HAP-1 (cell line): ENCODE results near the gene NTN4.
A peak's percentile ranks its signal among the peaks of the same experiment; 100 is the strongest.
"Not testable (repeated sequence)": the region's sequence is repeated elsewhere in the genome, so short reads cannot be mapped to it uniquely, and the experiment has no call there.

ENCODE experiments used
- DNase-seq, 2 experiments: peaks; one replicate each; pipeline ENCODE4 v3.0.0-alpha.2; 2016 to 2020; ENCODE audit warnings: low spot score in 2 of 2
- H3K27me3 ChIP-seq: fragments of 250-450 bp; sonication (Bioruptor Pico); 2 replicates; pipeline ENCODE4 v1.5.1; 2020; ENCODE audit warnings: low read depth, mild to moderate bottlenecking, moderate library complexity
- H3K36me3 ChIP-seq: fragments of 250-450 bp; sonication (Bioruptor Pico); replicated peaks from 2 replicates; pipeline ENCODE4 v1.5.1; 2020; ENCODE audit warnings: mild to moderate bottlenecking
- H3K4me1 ChIP-seq: fragments of 250-450 bp; sonication (Bioruptor Pico); 2 replicates; pipeline ENCODE4 v1.5.1; 2020; ENCODE audit warnings: mild to moderate bottlenecking
- H3K4me3 ChIP-seq: fragments of 250-450 bp; sonication (Bioruptor Pico); 2 replicates; pipeline ENCODE4 v1.5.1; 2020; ENCODE audit warnings: mild to moderate bottlenecking, moderate library complexity
- H3K9me3 ChIP-seq: fragments of 250-450 bp; sonication (Bioruptor Pico); 2 replicates; pipeline ENCODE4 v1.5.1; 2020; ENCODE audit warnings: mild to moderate bottlenecking, moderate library complexity
- in situ Hi-C: fragments of 300-500 bp; cut with MboI; formaldehyde crosslinking; loops from 3 replicates; pipeline ENCODE4 v1.14.3; 2020; ENCODE audit warnings: low sequenced_read_pairs, inconsistent platforms, mixed read lengths

NTN4 gene

DNA sequence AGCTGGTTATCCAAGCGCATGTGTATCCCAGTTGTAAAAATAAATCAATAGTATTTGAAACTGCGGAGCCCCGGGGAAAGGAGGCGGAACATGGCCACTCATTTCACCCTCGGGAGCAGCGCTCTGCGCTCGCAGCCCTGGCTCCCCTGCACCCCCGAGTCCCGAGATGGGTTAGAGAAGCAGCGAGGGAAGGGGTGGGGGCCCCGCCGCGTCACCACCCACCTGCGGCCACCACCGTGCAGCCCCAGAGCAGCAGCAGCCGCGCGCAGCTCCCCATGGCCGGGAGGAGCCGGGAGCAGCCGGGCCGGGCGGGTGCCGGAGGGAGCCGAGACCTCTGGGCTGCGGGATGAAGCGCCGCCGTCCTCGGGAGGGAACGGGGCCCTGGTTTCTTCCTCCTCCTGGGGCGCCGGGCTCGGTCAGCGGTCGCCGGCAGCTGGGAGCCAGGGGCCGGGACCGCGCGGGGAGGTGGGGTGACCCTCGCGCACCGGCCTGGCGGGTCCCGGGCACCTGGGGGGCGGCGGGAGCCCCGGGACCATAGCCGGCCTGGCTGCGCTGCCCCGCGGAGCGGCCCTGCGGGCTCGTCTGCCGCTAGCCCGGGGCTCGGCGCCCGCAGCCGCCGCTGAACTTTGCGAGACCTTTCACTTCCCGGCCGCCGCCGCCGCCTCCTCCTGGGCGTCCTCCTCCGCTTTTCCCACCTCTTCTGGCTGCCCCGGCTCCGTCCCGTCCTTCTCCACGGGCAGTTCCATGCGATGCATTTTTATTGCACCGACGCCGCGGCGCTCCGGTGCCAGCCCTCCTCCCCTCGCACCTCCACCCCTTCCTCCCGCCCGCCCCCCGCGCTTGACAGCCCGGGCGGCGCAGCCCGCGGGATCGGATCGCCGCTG lies at the start of gene NTN4:
NTN4 (minus strand) TSS at position 732 of the 884 bp plus-strand sequence; CDS start at position 277, 455 bp downstream.
- H3K9me3 ChIP-seq: no peaks in the 10 kb centered on the region
- peak in 1 of 2 experiments; percentile 58 for DNase-seq
- in situ Hi-C loops: no loop called here
- no peaks in the 10 kb centered on the region; the same call in 1 of the 2 replicates for H3K27me3 ChIP-seq
- H3K4me1 ChIP-seq: peaks cover 27% of the 10 kb centered on the region
- H3K4me3 ChIP-seq: peak within 1 kb of the TSS; percentile 38
- no peaks in the 10 kb centered on the region for H3K36me3 ChIP-seq

- Histone ChIP-seq H3K36me3 (no peaks in the 10 kb centered on the region), H3K9me3 (no peaks in the 10 kb centered on the region), H3K4me1 (no peaks in the 10 kb centered on the region; the same call in 1 of the 2 replicates), H3K27me3 (peaks cover 47% of the 10 kb centered on the region), H3K4me3 (no peak overlapping the region)
- DNase-seq: no peak
- in situ Hi-C loops: no loop called here
Observed at GRCh38 chr12:95838125-95838524, 47.6 kb upstream of the NTN4 start.

- H3K4me1 ChIP-seq: no peaks in the 10 kb centered on the region; the same call in 1 of the 2 replicates
- peaks cover 53% of the 10 kb centered on the region for H3K27me3 ChIP-seq
- H3K36me3 ChIP-seq: no peaks in the 10 kb centered on the region
- DNase-seq: no peak
- in situ Hi-C loops: no loop called here
- no peak overlapping the region for H3K4me3 ChIP-seq
- no peaks in the 10 kb centered on the region for H3K9me3 ChIP-seq
Observed at GRCh38 chr12:95837240-95838038, 46.9 kb upstream of the NTN4 start.

- Histone ChIP-seq H3K9me3 (no peaks in the 10 kb centered on the region), H3K36me3 (no peaks in the 10 kb centered on the region), H3K27me3 (peaks cover 55% of the 10 kb centered on the region), H3K4me1 (no peaks in the 10 kb centered on the region; the same call in 1 of the 2 replicates), H3K4me3 (no peak overlapping the region)
- in situ Hi-C loops: no loop called here
- DNase-seq: no peak
Observed at GRCh38 chr12:95836630-95837239, 46.2 kb upstream of the NTN4 start.

DNA sequence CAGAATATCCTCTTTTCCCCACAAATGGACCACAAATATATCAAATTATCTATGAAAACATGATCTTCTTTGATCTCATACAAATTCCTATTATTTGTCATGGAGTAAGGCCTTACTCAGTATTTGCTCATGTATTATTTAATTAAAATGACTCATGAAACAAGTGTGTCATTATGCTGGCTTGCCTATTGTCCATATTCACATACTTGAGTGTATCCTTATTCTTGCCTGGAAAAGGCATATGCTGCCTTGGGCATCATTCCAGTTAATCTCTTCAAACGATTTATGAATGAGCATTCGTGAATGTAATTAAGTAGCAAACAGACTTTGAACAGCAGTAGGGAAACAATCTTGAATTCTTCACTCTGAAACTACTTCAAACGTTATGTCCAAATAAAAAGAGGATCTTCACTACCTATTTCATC lies 45.6 kb upstream of the NTN4 start:
- no peak overlapping the region for H3K4me3 ChIP-seq
- H3K27me3 ChIP-seq: peaks cover 60% of the 10 kb centered on the region
- in situ Hi-C loops: no loop called here
- H3K4me1 ChIP-seq: no peaks in the 10 kb centered on the region; the same call in 1 of the 2 replicates
- no peaks in the 10 kb centered on the region for H3K9me3 ChIP-seq
- H3K36me3 ChIP-seq: no peaks in the 10 kb centered on the region
- peak in 1 of 2 experiments; percentile 19 for DNase-seq

DNA sequence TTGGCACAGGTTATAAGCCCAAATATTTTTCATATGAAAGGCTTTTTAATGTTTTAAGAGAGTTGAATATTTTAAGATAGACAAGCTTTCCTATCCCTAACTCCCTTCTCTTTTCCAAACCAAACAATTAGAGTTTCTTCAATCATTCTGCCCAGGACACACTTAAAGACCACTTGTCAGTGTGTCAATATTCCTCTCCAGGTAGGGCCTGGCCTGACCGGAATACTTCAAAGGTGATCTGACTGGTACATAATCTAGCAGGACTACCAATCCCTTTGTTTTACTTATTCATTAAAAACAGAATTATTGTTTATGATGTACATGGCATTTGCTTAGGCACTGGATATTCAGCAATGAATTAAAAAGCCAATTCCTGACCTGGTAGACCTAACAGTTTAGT lies 44.0 kb upstream of the NTN4 start:
- no peaks in the 10 kb centered on the region for H3K9me3 ChIP-seq
- in situ Hi-C loops: no loop called here
- peaks cover 63% of the 10 kb centered on the region for H3K27me3 ChIP-seq
- DNase-seq: no peak
- no peaks in the 10 kb centered on the region for H3K36me3 ChIP-seq
- no peak overlapping the region for H3K4me3 ChIP-seq
- peaks cover 3% of the 10 kb centered on the region for H3K4me1 ChIP-seq

DNA sequence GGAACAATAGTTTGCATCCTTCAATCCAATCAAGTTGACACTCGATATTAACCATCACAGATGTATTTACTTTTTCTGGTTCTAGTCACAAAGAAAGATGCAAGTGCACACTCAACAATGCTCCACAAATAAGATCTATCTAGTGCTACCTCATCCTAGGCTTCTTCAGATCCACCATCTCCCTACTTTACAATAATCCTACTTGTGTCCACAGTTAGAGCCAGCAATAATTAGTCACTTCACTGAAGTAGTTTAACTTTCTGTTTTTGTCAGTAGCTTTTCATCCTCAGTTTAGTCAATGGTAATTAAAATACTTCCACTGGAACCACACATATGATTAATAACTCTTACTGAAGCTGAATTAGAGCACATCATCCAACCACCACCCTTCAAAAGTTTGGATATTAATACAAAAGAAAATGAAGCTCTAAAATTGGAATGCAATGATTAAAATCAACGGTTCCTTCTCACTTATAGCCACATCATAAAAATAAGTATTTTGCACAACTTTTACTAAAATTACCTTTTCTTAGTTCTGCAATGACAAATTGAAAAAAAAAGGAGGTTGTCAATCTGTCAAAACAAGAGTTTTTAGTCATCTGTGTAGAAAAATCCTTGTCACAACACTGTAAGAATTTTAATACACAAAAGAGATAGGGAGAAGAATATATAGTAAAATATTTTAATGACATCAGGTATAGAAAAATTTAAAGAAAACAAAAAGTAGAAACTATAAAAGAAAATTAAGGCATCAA lies 39.9 kb upstream of the NTN4 start:
- in situ Hi-C loops: no loop called here
- Histone ChIP-seq H3K36me3 (no peaks in the 10 kb centered on the region), H3K4me3 (no peak overlapping the region), H3K4me1 (peaks cover 15% of the 10 kb centered on the region), H3K9me3 (no peaks in the 10 kb centered on the region), H3K27me3 (peaks cover 33% of the 10 kb centered on the region)
- DNase-seq: no peak

GRCh38 chr12:95829395-95829794 lies 38.8 kb upstream of the NTN4 start:
- in situ Hi-C loops: no loop called here
- no peak overlapping the region for H3K4me3 ChIP-seq
- no peaks in the 10 kb centered on the region for H3K9me3 ChIP-seq
- DNase-seq: peak in 1 of 2 experiments; percentile 60
- H3K4me1 ChIP-seq: peaks cover 15% of the 10 kb centered on the region
- H3K27me3 ChIP-seq: peaks cover 25% of the 10 kb centered on the region
- no peaks in the 10 kb centered on the region for H3K36me3 ChIP-seq

DNA sequence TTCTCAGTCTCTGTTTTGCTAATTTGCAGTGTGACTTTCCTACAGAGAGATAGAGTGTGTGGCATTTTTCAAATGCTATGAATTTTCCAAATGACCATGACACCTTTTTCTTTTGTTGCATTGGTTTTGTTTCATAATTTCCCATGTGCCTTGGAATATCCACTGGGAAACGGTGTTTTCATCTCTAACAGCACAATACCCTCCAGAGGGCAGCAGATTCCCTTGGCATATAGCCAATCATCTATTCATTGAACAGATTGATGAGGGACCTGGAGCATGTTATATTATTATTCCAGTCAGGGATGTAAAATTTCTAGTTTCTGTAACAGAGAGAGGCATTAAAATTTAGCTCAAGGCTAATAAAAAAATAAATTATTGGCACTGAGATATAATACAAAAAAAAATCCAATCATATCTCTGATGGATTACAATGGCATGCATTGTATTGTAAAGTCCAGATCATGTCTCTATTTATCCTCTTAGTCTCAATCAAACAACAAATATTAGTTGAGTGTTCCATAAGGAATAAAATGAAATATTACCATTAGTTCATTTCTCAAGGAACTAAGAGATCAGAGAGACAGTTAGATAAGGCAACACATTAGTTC lies 29.6 kb upstream of the NTN4 start:
- DNase-seq: peak; percentile 59 to 69
- H3K36me3 ChIP-seq: no peaks in the 10 kb centered on the region
- no peaks in the 10 kb centered on the region for H3K9me3 ChIP-seq
- in situ Hi-C loops: no loop called here
- no peaks in the 10 kb centered on the region for H3K4me1 ChIP-seq
- peaks cover 18% of the 10 kb centered on the region for H3K27me3 ChIP-seq
- no peak overlapping the region for H3K4me3 ChIP-seq

GRCh38 chr12:95815632-95816212 lies 25.2 kb upstream of the NTN4 start:
- no peaks in the 10 kb centered on the region for H3K9me3 ChIP-seq
- in situ Hi-C loops: loop anchor here (5.0 kb wide), 1 partner anchor 233 kb away; no protein-coding TSS in a partner anchor
- H3K4me1 ChIP-seq: no peaks in the 10 kb centered on the region
- no peak overlapping the region for H3K4me3 ChIP-seq
- no peaks in the 10 kb centered on the region for H3K36me3 ChIP-seq
- peaks cover 3% of the 10 kb centered on the region; the same call in 1 of the 2 replicates for H3K27me3 ChIP-seq
- DNase-seq: peak in 1 of 2 experiments; percentile 45

GRCh38 chr12:95812155-95812554 lies 21.6 kb upstream of the NTN4 start:
- H3K36me3 ChIP-seq, H3K4me3 ChIP-seq, H3K4me1 ChIP-seq, in situ Hi-C loops, H3K9me3 ChIP-seq, DNase-seq, H3K27me3 ChIP-seq: not testable (repeated sequence)

GRCh38 chr12:95810411-95810810 lies 19.8 kb upstream of the NTN4 start:
- Histone ChIP-seq H3K4me3 (no peak overlapping the region), H3K36me3 (no peaks in the 10 kb centered on the region), H3K9me3 (peaks cover 4% of the 10 kb centered on the region; the same call in 1 of the 2 replicates), H3K27me3 (peaks cover 3% of the 10 kb centered on the region; the same call in 1 of the 2 replicates), H3K4me1 (no peaks in the 10 kb centered on the region)
- in situ Hi-C loops: no loop called here
- DNase-seq: no peak
